Mesodermal cell (in vitro differentiated cells): ENCODE results near the gene WDR18.
A peak's percentile ranks its signal among the peaks of the same experiment; 100 is the strongest.
"Not testable (repeated sequence)": the region's sequence is repeated elsewhere in the genome, so short reads cannot be mapped to it uniquely, and the experiment has no call there.

Experiments
- H3K27ac ChIP-seq: 2 replicates; pipeline ENCODE4 v1.7.0; 2013; ENCODE audit warnings: mild to moderate bottlenecking, low read depth, low read length, moderate library complexity; ENCODE audit not compliant: severe bottlenecking
- H3K36me3 ChIP-seq: 2 replicates; pipeline ENCODE4 v1.7.1; 2013; ENCODE audit warnings: mild to moderate bottlenecking, low read length, moderate library complexity; ENCODE audit not compliant: control insufficient read depth, insufficient read depth
- H3K4me1 ChIP-seq: one replicate; pipeline ENCODE4 v1.7.1; 2013; ENCODE audit warnings: mild to moderate bottlenecking, low read length; ENCODE audit not compliant: insufficient read depth, control insufficient read depth, poor library complexity, severe bottlenecking
- H3K4me3 ChIP-seq: 2 replicates; pipeline ENCODE4 v1.7.0; 2013; ENCODE audit warnings: low read length, control low read depth, mild to moderate bottlenecking; ENCODE audit not compliant: insufficient read depth, poor library complexity, severe bottlenecking; ENCODE audit errors: extremely low read depth
- H3K9me3 ChIP-seq: 2 replicates; pipeline ENCODE4 v1.7.1; 2013; ENCODE audit warnings: mild to moderate bottlenecking, low read length, moderate library complexity; ENCODE audit not compliant: control insufficient read depth
- WGBS, 2 experiments: methylation state at CpG; one replicate each; pipeline ENCODE4 v1.1.5; 2013; ENCODE audit warnings: missing lambda C conversion rate in 2 of 2; ENCODE audit not compliant: insufficient coverage in 2 of 2; 5-methylcytosine and 5-hydroxymethylcytosine counted together

The WDR18 gene

DNA sequence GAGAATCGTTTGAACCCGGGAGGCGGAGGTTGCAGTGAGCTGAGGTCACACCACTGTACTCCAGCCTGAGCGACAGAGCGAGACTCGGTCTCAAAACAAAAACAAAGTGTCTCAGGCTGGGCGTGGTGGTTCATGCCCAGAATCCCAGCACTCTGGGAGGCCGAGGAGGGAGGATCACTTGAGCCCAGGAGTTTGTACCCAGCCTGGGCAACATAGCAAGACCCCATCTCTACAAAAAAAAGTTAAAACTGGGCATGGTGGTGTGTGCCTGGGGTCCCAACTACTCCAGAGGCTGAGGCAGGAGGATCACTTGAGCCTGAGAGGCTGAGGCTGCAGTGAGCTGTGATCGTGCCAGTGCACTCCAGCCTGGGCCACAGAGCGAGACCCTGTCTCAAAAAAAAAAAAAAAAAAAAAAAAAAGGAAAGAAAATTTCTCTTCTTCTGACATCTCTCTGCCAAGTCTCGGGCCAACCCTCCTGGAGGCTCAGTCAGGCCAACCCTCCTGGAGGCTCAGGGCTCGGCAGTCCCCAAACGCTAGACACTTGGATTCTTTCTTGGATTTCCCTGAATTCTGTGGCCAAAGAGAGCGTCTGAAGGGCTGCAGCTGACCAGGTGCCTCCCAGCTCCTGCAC, 32.0 kb upstream of the WDR18 start:
- Histone ChIP-seq H3K9me3 (no peaks in the 10 kb centered on the region), H3K36me3 (peaks cover 42% of the 10 kb centered on the region), H3K4me3 (no peak overlapping the region), H3K27ac (peak overlapping the region; percentile 96), H3K4me1 (peaks cover 46% of the 10 kb centered on the region)
- WGBS, 2 experiments: 83 to 86% methylated on average over 10 to 13 of the region's 14 CpGs

DNA sequence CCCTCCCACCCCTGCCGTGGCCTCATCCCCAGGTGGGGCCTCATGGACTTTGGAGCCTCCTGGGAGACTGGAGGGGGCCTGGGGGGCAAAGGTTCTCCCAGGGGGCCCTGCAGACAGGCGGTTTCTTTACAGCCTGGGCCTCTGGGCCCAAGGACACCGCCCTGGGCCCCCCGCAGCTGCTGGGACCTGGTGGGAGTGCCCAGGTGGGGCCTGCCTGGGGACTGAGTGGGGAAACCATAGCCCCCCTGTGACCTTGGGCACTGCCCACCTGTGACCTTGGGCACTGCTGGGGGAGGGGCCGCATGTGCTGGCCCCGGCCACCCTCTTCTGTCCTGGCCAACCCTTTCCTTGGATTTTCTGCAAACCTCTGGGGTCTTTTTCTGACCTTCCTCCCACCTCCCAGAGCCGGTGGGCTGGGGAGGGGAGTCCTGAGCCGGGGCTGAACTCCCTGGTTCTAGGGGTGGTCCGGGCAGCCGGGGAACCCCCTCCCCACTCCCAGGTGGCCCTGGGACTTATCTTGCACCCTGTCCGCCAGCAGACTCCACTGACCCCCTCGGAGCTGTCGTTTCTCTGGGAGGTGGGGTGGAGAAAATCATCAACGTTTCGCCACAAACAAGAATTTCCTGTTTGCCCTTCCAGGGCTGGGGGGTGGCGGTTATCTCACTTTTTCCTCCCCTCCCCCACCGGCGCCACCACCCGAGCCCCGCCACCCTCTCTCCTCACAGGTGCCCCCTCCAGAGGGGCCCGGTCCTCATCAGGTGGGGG, 31.3 kb upstream of the WDR18 start:
- Histone ChIP-seq H3K9me3 (no peaks in the 10 kb centered on the region), H3K4me3 (peak overlapping the region; percentile 11), H3K4me1 (peaks cover 48% of the 10 kb centered on the region), H3K27ac (peak overlapping the region; percentile 96), H3K36me3 (peaks cover 39% of the 10 kb centered on the region)
- 35 to 48% methylated on average over 4 to 6 of the region's 21 CpGs for WGBS, 2 experiments

DNA sequence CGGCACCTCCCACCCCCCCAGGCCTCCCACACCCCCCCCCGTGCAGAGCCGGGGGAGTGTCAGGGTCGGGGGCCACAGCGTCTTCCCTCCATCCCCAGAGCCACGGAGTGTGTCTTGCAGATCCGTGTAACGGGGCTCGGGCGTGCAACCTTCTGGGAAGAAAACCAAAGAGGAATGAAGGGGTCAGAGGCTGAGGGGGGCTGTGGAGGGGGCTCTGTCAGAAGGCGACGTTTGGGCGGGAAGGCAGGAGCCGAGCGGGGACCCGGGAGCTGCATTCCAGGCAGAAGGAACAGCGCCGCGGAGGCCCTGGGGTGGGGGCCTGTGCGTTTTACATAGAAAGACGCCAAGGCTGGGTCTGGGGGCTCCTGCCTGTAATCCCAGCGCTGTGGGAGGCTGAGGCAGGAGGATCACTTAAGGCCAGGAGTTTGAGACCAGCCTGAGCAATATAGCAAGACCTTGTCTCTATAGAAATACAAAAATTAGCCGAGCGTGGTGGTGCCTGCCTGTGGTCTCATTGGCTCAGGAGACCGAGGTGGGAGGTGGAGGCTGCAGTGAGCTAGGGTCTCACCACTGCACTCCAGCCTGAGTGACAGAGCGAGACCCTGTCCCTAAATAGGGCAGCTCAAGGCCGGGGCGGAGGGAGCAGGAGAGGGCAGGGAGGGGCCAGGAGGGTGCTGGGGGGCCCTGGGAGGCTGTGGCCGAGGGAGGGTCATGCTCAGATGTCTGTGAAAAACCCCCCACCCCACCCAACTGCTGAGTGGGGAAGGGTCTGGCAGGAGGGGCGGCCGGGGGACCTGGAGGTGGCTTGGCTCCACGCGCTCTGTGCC, 30.5 kb upstream of the WDR18 start:
- WGBS, 2 experiments: 38 to 41% methylated on average over 14 to 19 of the region's 33 CpGs
- peaks cover 48% of the 10 kb centered on the region for H3K4me1 ChIP-seq
- peak overlapping the region; percentile 11 for H3K4me3 ChIP-seq
- H3K36me3 ChIP-seq: peaks cover 32% of the 10 kb centered on the region
- H3K27ac ChIP-seq: peak overlapping the region; percentile 96
- no peaks in the 10 kb centered on the region for H3K9me3 ChIP-seq

DNA sequence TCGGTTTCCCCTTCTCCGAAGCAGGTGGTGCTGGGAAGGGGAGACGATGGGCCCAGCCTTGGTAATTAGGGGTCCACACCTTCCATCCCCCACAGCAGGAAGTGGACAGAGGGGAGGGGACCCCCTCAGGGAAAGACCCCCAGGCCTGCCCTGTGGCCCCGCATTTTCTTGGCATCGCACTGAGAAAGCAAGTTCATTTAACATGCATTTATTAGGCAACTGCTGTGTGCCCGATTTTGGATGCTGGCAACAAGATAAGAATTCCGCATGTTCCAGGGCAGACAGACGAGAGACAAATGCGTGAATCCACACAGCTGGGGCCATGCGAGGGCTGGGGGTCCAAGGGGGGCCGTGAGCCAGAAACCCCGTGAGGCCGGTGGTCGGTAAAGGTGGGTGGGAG, 29.9 kb upstream of the WDR18 start:
- no peak overlapping the region for H3K4me3 ChIP-seq
- H3K27ac ChIP-seq: peak overlapping the region; percentile 96
- H3K9me3 ChIP-seq: no peaks in the 10 kb centered on the region
- H3K4me1 ChIP-seq: peaks cover 49% of the 10 kb centered on the region
- peaks cover 38% of the 10 kb centered on the region for H3K36me3 ChIP-seq
- 71 to 83% methylated on average over 11 to 12 of the region's 14 CpGs for WGBS, 2 experiments

DNA sequence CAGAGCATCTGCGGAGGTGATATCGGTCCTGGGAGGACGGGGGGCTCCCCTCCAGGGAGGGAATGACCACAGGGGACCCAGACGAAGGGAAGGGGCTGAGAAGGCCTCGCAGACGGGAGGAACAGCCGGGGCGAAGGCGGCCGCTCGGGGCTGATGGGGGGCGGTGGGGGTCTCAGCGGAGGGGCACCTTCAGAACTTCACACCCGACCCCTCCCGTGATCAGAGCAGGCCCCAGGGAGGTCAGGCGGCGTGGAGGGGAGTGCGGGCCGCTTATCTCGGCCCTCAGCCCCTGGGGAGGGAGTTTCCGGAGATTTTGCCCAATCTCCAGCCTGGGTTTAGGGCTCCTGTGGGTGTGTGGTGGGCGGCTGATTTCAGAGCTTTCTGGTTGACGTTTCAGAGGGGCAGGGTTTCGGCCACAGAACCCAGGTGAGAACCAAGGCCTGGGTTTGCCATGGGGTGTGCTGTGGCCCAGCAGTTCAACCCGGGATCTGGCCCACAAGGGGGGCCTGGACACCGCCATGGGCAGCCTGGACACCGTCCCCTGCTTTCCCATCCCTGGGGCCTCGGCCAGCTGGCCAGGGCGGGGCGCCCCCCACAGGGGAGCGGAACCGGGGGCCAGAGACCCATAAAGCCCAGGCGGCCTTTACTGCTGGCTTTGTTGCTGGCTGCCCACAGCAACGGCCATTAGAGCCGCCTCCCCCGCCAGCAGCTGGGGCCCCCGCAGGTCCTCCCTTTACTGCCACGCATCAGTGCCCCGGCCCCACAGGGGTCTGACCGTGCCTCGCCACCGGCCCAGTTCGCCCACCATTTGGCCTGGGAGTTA, 29.3 kb upstream of the WDR18 start:
- Histone ChIP-seq H3K4me3 (no peak overlapping the region), H3K4me1 (peaks cover 54% of the 10 kb centered on the region), H3K9me3 (no peaks in the 10 kb centered on the region), H3K36me3 (peaks cover 42% of the 10 kb centered on the region), H3K27ac (peak overlapping the region; percentile 96)
- 68 to 74% methylated on average over 37 to 41 of the region's 43 CpGs for WGBS, 2 experiments

DNA sequence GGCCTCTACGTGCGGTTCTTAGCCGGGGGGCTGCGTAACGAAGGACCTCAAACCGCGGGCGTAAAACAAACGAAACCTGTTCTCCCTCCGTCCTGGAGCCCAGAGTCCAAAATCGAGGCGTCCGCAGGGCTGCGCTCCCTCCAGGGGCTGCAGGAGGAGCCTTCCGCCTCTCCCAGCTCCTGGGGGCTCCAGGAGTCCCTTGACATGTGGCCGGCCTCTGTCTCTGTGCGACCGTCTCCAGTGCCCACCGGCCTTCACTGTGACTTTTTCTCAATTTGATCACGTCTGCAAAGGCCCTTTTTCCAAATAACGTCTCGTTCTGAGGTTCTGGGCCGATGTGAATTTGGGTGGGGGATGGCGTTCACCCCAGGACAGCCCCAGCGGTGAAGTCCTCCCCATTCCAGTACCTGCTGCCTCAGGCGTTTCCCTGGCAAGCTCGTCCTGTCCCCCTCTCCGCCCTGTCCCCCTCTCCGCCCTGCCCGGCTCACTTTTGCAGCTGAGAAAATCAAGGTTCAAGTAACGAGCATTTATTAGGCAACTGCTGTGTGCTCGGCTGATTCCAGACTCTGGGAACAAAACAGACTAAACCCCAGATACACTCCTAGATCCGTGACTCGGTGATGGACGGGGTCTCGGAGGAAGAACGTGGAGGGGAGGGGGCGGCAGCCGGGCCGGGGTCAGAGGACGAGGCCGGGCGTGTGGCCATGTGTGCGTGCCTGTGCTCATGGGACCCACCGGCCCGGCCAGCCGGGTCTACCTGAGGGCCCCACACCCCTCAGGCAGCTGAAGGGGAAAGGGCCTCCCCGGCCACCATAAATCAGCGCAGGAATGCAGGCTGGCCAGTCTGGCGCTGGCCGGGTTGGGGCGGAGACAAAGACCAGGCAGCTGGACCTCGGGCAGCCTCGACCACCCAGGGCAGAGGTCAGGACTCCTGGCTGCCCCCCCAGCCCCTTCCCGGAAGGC, 28.1 kb upstream of the WDR18 start:
- Histone ChIP-seq H3K9me3 (no peaks in the 10 kb centered on the region), H3K27ac (peak overlapping the region; percentile 96), H3K36me3 (peaks cover 50% of the 10 kb centered on the region), H3K4me3 (no peak overlapping the region), H3K4me1 (peaks cover 66% of the 10 kb centered on the region)
- 65 to 77% methylated on average over 45 to 50 of the region's 55 CpGs for WGBS, 2 experiments

DNA sequence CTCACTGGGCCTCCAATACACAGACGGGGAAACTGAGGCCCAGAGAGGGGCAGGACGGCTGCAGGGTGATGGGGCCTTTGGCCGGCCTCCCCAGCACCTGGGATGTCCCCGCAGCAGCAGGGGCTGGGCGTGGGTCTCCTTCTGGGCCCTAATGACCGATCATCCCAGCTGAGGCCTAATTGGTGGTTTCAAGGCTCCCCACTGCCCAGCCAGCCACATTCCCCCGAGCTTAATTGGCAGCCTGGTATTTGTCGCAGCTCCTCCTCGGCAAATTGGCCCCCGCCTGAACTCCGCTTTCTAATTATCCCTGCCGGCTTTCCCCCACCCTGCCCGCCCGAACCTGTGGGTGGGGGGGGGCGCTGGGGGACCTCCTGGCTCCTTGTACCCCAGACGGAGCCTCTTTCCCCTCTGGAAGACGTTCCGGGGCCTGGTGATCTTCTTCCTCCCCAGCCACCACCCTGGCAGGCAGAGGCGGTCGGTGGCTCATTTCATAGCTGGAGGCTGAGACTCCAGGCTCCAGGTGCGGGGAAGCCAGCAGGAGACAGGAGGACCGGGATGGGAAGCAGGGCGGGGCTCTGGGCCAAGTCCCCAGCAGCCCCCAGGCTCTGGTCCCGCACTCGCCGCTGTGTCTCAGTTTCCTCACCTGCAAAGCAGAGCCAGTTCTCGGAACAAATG, 27.2 kb upstream of the WDR18 start:
- Histone ChIP-seq H3K4me3 (no peak overlapping the region), H3K36me3 (peaks cover 50% of the 10 kb centered on the region), H3K9me3 (no peaks in the 10 kb centered on the region), H3K4me1 (peaks cover 66% of the 10 kb centered on the region), H3K27ac (peak overlapping the region; percentile 96)
- WGBS, 2 experiments: 40 to 47% methylated on average over 14 to 16 of the region's 27 CpGs

DNA sequence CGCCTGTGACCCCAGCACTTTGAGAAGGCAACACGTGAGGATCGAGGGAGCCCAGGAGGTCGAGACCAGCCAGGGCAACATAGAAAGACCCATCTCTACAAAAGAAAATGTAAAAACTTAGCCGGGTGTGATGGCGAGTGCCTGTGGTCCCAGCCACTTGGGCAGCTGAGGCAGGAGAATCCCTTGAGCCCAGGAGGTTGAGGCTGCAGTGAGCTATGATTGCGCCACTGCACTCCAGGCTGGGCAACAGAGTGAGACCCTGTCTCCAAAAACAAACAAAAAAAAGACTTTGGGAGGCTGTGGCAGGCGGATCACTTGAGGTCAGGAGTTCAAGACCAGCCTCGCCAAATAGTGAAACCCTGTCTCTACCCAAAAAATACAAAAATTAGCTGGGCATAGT, 26.6 kb upstream of the WDR18 start:
- H3K9me3 ChIP-seq, H3K4me3 ChIP-seq: not testable (repeated sequence)
- Histone ChIP-seq H3K36me3 (peaks cover 55% of the 10 kb centered on the region), H3K4me1 (peaks cover 69% of the 10 kb centered on the region), H3K27ac (peak overlapping the region; percentile 96)
- 86 to 97% methylated on average over 7 of the region's 9 CpGs for WGBS, 2 experiments
